Fibroblast of lung (primary cell): Measurements from ENCODE around the gene AP1S3. TPM values are rescaled to one million over a fixed set of nuclear protein-coding genes. Genes with fewer than 3 reads are reported as not detected.

Experiments
- DNase-seq, 2 donors: peaks; one replicate each; pipeline versions ENCODE4 v3.0.0 to v3.0.0-alpha.2; 2010; ENCODE audit warnings: low read depth in 2 of 2
- H2AFZ ChIP-seq: 2 replicates; pipeline ENCODE4 v1.5.1; 2012; ENCODE audit warnings: low read length, control low read depth, inconsistent platforms
- H3K27ac ChIP-seq: 2 replicates; pipeline ENCODE4 v1.5.1; 2011; ENCODE audit warnings: low read length, control low read depth; ENCODE audit not compliant: insufficient read depth
- H3K27me3 ChIP-seq: 2 replicates; pipeline ENCODE4 v1.5.1; 2011; ENCODE audit warnings: mild to moderate bottlenecking, low read length; ENCODE audit not compliant: control insufficient read depth, insufficient read depth
- H3K36me3 ChIP-seq: 2 replicates; pipeline ENCODE4 v1.5.1; 2011; ENCODE audit warnings: low read length; ENCODE audit not compliant: control insufficient read depth, insufficient read depth
- H3K4me1 ChIP-seq: 2 replicates; pipeline ENCODE4 v1.5.1; 2011; ENCODE audit warnings: low read length; ENCODE audit not compliant: control insufficient read depth, insufficient read depth; ENCODE audit errors: extremely low read depth
- H3K4me2 ChIP-seq: 2 replicates; pipeline ENCODE4 v1.5.1; 2011; ENCODE audit warnings: low read length, control low read depth; ENCODE audit not compliant: insufficient read depth; ENCODE audit errors: extremely low read depth
- H3K4me3 ChIP-seq, 4 experiments: fragments of 200-600 bp in 1 of 4; sonication (generic) in 1 of 4; replicated peaks in 1 of 4; 2 replicates each; pipeline ENCODE4 v1.5.1; 2011 to 2016; ENCODE audit warnings: low read length in 4 of 4, low read depth in 3 of 4, mild to moderate bottlenecking in 3 of 4, control low read depth in 2 of 4, inconsistent platforms in 1 of 4, mixed read lengths in 1 of 4; ENCODE audit not compliant: insufficient read depth in 1 of 4; ENCODE audit errors: control extremely low read depth in 1 of 4
- H3K79me2 ChIP-seq: 2 replicates; pipeline ENCODE4 v1.5.1; 2012; ENCODE audit warnings: mild to moderate bottlenecking, low read length, inconsistent platforms; ENCODE audit not compliant: control insufficient read depth, insufficient read depth
- H3K9ac ChIP-seq: 2 replicates; pipeline ENCODE4 v1.5.1; 2011; ENCODE audit warnings: mild to moderate bottlenecking, low read length, control low read depth; ENCODE audit not compliant: insufficient read depth
- H3K9me3 ChIP-seq: 2 replicates; pipeline ENCODE4 v1.5.1; 2012; ENCODE audit warnings: low read depth, low read length; ENCODE audit not compliant: control insufficient read depth, insufficient read depth
- H4K20me1 ChIP-seq: 2 replicates; pipeline ENCODE4 v1.5.1; 2011; ENCODE audit warnings: low read length; ENCODE audit not compliant: control insufficient read depth, insufficient read depth; ENCODE audit errors: extremely low read depth
- EZH2 ChIP-seq: IDR thresholded peaks from 2 replicates; pipeline ENCODE4 v1.5.1; 2012; ENCODE audit warnings: low read length, control low read depth, mild to moderate bottlenecking; ENCODE audit errors: missing control alignments
- polyA plus RNA-seq, 2 donors: library from polyadenylated mRNA; depleted of rRNA in 1 of 2; stranded (reverse) in 1 of 2; unstranded in 1 of 2; fragments of >200 nt; gene quantifications; 2 replicates each; pipeline ENCODE4 v1.2.1, GENCODE V29; 2011 to 2012; ENCODE audit warnings: missing spikeins in 1 of 2
- total RNA-seq: library from RNA; depleted of rRNA; stranded (reverse); fragments of >200 nt; gene quantifications from 2 replicates; pipeline ENCODE4 v1.2.1, GENCODE V29; 2014
- TF ChIP-seq, protein P1 (sequence below), 2 donors: IDR thresholded peaks in 1 of 2; conservative IDR thresholded peaks in 1 of 2; 1 replicate in 1 of 2; 2 replicates in 1 of 2; pipeline ENCODE4 v1.5.1; 2011 to 2012; ENCODE audit warnings: low read length in 2 of 2, control low read depth in 1 of 2, inconsistent platforms in 1 of 2, low read depth in 1 of 2, mild to moderate bottlenecking in 1 of 2

AP1S3 gene
- total and polyA plus RNA-seq, 2 donors (not counting 1 experiment from before 2014, with no cell fraction given), result 2.9 to 3.3 TPM

DNA sequence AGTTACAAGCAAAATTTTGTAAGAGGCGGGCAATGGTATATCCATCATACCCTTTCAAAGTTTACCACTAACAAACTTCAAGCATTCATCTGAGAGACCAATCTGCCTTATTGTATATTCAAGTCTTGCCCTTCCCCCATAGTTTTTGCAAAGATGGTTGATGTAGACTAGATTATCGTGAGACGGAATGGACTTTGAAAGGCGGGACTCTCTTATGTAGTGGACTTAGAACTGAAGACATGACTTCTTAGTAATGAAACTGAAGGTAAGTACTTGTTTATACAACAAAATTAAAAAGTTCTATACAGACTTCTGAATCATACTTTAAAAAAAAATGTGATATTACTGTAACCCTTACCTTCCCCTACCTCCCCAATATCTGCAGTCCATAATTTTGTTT, 10.4 kb downstream of the AP1S3 start:
- Histone ChIP-seq H3K36me3 (no peaks in the 10 kb centered on the region), H3K9ac (no peak overlapping the region), H3K9me3 (no peaks in the 10 kb centered on the region), H3K79me2 (no peaks in the 10 kb centered on the region), H3K4me1 (no peaks in the 10 kb centered on the region), H3K4me2 (no peak overlapping the region), H4K20me1 (no peaks in the 10 kb centered on the region), H3K27me3 (no peaks in the 10 kb centered on the region), H2AFZ (no peak overlapping the region), H3K27ac (no peak overlapping the region), H3K4me3 (no peak overlapping the region)
- DNase-seq, result no peak
- TF ChIP-seq, protein P1, sequence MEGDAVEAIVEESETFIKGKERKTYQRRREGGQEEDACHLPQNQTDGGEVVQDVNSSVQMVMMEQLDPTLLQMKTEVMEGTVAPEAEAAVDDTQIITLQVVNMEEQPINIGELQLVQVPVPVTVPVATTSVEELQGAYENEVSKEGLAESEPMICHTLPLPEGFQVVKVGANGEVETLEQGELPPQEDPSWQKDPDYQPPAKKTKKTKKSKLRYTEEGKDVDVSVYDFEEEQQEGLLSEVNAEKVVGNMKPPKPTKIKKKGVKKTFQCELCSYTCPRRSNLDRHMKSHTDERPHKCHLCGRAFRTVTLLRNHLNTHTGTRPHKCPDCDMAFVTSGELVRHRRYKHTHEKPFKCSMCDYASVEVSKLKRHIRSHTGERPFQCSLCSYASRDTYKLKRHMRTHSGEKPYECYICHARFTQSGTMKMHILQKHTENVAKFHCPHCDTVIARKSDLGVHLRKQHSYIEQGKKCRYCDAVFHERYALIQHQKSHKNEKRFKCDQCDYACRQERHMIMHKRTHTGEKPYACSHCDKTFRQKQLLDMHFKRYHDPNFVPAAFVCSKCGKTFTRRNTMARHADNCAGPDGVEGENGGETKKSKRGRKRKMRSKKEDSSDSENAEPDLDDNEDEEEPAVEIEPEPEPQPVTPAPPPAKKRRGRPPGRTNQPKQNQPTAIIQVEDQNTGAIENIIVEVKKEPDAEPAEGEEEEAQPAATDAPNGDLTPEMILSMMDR (conservative IDR thresholded peaks at IDR 0.05 in 1 of 2, IDR thresholded peaks at IDR 0.05 in 1 of 2; ENCODE audit: low read depth in 1 of 2, low read length in 2 of 2), result no peak
- TF ChIP-seq EZH2, result no peak

DNA sequence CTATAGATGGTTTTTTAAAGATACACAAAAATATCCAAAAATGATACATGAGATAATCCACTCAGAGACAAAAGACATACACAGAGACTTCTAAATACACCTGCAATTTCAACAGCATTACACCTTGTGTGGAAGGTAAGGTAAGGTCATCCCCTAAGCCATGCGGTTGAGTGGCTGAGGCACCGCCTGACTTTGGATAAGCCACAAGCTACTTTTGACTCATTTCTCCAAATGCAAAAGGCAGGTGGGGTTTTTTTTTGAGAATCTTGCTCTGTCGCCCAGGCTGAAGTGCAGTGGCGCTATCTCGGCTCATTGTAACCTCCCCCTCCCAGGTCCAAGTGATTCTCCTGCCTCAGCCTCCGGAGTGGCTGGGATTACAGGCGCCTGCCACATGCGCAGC, 13.1 kb downstream of the AP1S3 start:
- no peak overlapping the region for H2AFZ ChIP-seq
- no peak overlapping the region for H3K4me2 ChIP-seq
- no peaks in the 10 kb centered on the region for H3K36me3 ChIP-seq
- no peak overlapping the region for H3K9ac ChIP-seq
- H3K27ac ChIP-seq, result no peak overlapping the region
- no peak for DNase-seq
- H3K27me3 ChIP-seq, result no peaks in the 10 kb centered on the region
- H3K9me3 ChIP-seq, result no peaks in the 10 kb centered on the region
- no peak overlapping the region for H3K4me3 ChIP-seq
- H3K4me1 ChIP-seq, result no peaks in the 10 kb centered on the region
- TF ChIP-seq, protein P1 (conservative IDR thresholded peaks at IDR 0.05 in 1 of 2, IDR thresholded peaks at IDR 0.05 in 1 of 2; ENCODE audit: low read depth in 1 of 2, low read length in 2 of 2), result no peak
- TF ChIP-seq EZH2, result no peak
- H4K20me1 ChIP-seq, result no peaks in the 10 kb centered on the region
- no peaks in the 10 kb centered on the region for H3K79me2 ChIP-seq

DNA sequence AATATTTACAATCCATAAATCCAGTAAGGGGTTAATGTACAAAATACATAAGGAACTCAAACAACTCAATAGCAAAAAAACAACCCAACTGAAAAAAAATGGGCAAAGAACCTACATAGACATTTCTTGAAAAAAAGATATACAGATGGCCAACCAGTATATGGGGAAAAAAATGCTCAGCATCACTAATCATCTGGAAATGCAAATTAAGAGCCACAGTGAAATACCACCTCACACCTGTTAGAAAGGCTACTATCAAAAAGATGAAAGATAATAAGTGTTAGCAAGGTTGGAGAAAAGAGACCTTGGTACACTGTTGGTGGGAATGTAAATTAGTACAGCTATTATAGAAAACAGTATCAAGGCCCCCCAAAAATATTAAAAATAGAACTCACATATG, 14.6 kb downstream of the AP1S3 start:
- Histone ChIP-seq H3K36me3 (no peaks in the 10 kb centered on the region), H3K27ac (no peak overlapping the region), H3K4me1 (no peaks in the 10 kb centered on the region), H3K9me3 (no peaks in the 10 kb centered on the region), H4K20me1 (no peaks in the 10 kb centered on the region), H3K4me3 (no peak overlapping the region), H3K79me2 (no peaks in the 10 kb centered on the region), H3K27me3 (no peaks in the 10 kb centered on the region), H3K4me2 (no peak overlapping the region), H3K9ac (no peak overlapping the region), H2AFZ (no peak overlapping the region)
- TF ChIP-seq, protein P1 (conservative IDR thresholded peaks at IDR 0.05 in 1 of 2, IDR thresholded peaks at IDR 0.05 in 1 of 2; ENCODE audit: low read depth in 1 of 2, low read length in 2 of 2), result no peak
- TF ChIP-seq EZH2, result no peak
- no peak for DNase-seq
